Astrocyte (in vitro differentiated cells and primary cell): Measurements from ENCODE around the gene BIRC6. TPM values are rescaled to one million over a fixed set of nuclear protein-coding genes. Genes with fewer than 3 reads are reported as not detected.

ENCODE experiments used
- DNase-seq: peaks from one replicate; pipeline ENCODE4 v3.0.0-alpha.2; 2010; ENCODE audit warnings: low read depth
- FAIRE-seq: peaks from 2 replicates; lab custom pipeline; 2011; peaks lifted over from hg19 to GRCh38; lab: Jason Lieb, UNC
- H2AFZ ChIP-seq: 2 replicates; pipeline ENCODE4 v1.6.0; 2012; ENCODE audit warnings: low read depth, low read length, inconsistent platforms
- H3K27ac ChIP-seq: 2 replicates; pipeline ENCODE4 v1.5.1; 2011; ENCODE audit warnings: low read depth, low read length, inconsistent platforms
- H3K27me3 ChIP-seq: 2 replicates; pipeline ENCODE4 v1.6.0; 2011; ENCODE audit warnings: low read length, inconsistent platforms; ENCODE audit not compliant: insufficient read depth
- H3K36me3 ChIP-seq: 2 replicates; pipeline ENCODE4 v1.5.1; 2011; ENCODE audit warnings: low read length, inconsistent platforms; ENCODE audit not compliant: insufficient read depth
- H3K4me1 ChIP-seq: 2 replicates; pipeline ENCODE4 v1.5.1; 2011; ENCODE audit warnings: low read length, inconsistent platforms; ENCODE audit not compliant: insufficient read depth
- H3K4me2 ChIP-seq: 2 replicates; pipeline ENCODE4 v1.6.0; 2012; ENCODE audit warnings: low read length, inconsistent platforms
- H3K4me3 ChIP-seq: 2 replicates; pipeline ENCODE4 v1.5.1; 2011; ENCODE audit warnings: low read depth, mild to moderate bottlenecking, low read length, inconsistent platforms; ENCODE audit not compliant: insufficient read depth
- H3K79me2 ChIP-seq: 2 replicates; pipeline ENCODE4 v1.6.0; 2012; ENCODE audit warnings: mild to moderate bottlenecking, low read length, inconsistent platforms; ENCODE audit not compliant: insufficient read depth
- H3K9ac ChIP-seq: 2 replicates; pipeline ENCODE4 v1.6.0; 2012; ENCODE audit warnings: mild to moderate bottlenecking, low read length, inconsistent platforms
- H3K9me3 ChIP-seq: 2 replicates; pipeline ENCODE4 v1.5.1; 2012; ENCODE audit warnings: low read depth, mild to moderate bottlenecking, low read length, inconsistent platforms; ENCODE audit not compliant: insufficient read depth
- H4K20me1 ChIP-seq: 2 replicates; pipeline ENCODE4 v1.6.0; 2012; ENCODE audit warnings: low read length, inconsistent platforms; ENCODE audit not compliant: insufficient read depth
- H3K27ac Mint-ChIP-seq: one replicate; pipeline ENCODE4 v1.8.0; 2021; ENCODE audit warnings: mild to moderate bottlenecking, mixed read lengths; ENCODE audit not compliant: unreplicated experiment
- H3K27me3 Mint-ChIP-seq: one replicate; pipeline ENCODE4 v1.8.0; 2021; ENCODE audit warnings: low read depth, mixed read lengths; ENCODE audit not compliant: unreplicated experiment
- H3K36me3 Mint-ChIP-seq: one replicate; pipeline ENCODE4 v1.8.0; 2021; ENCODE audit warnings: low read depth, mixed read lengths; ENCODE audit not compliant: unreplicated experiment
- H3K4me1 Mint-ChIP-seq: one replicate; pipeline ENCODE4 v1.8.0; 2021; ENCODE audit warnings: low read depth, mixed read lengths; ENCODE audit not compliant: unreplicated experiment
- H3K4me3 Mint-ChIP-seq: one replicate; pipeline ENCODE4 v1.8.0; 2021; ENCODE audit warnings: mild to moderate bottlenecking, moderate library complexity, mixed read lengths; ENCODE audit not compliant: unreplicated experiment
- H3K9me3 Mint-ChIP-seq: one replicate; pipeline ENCODE4 v1.8.0; 2021; ENCODE audit warnings: mild to moderate bottlenecking, mixed read lengths; ENCODE audit not compliant: unreplicated experiment
- EZH2 ChIP-seq: IDR thresholded peaks from 2 replicates; pipeline ENCODE4 v1.6.1; 2012; ENCODE audit warnings: mild to moderate bottlenecking, low read length, inconsistent platforms; ENCODE audit not compliant: insufficient read depth
- total RNA-seq: library from RNA; stranded (reverse); gene quantifications from 2 replicates; pipeline ENCODE4 v1.2.1, GENCODE V29; 2021
- TF ChIP-seq, protein P1 (sequence below): IDR thresholded peaks from 2 replicates; pipeline ENCODE4 v1.5.1; 2011; ENCODE audit warnings: low read depth, mild to moderate bottlenecking, inconsistent platforms, low read length, moderate library complexity; ENCODE audit not compliant: insufficient read depth

The BIRC6 gene
- total RNA-seq, 1 donor from 2014 or later = 86.1 TPM

DNA sequence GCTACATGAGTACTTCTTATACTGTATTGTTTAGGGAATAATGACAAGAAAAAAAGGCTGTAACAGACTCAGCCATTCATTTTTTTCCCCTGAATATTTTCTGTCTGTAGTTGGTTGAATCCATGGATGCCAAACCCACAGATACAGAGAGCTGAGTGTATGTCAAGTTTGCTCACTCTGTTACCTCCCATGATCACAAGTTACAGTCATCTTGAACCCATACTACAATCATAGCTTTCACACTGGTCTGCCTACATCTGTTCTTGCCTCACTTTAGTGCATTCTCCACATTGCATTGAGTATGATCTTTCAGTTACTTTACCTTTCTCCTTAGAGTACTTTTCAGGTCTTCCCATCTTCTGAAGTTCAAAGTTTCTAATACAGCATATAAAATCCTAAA is 94.0 kb downstream of the BIRC6 start:
- peaks cover 13% of the 10 kb centered on the region for H3K36me3 Mint-ChIP-seq
- peaks cover 4% of the 10 kb centered on the region for H3K79me2 ChIP-seq
- no peak overlapping the region for H3K27ac Mint-ChIP-seq
- no peaks in the 10 kb centered on the region for H3K27me3 Mint-ChIP-seq
- no peaks in the 10 kb centered on the region for H3K27me3 ChIP-seq
- H3K4me3 Mint-ChIP-seq = no peak overlapping the region
- H3K27ac ChIP-seq = no peak overlapping the region
- no peaks in the 10 kb centered on the region for H3K9me3 ChIP-seq
- TF ChIP-seq, protein P1, sequence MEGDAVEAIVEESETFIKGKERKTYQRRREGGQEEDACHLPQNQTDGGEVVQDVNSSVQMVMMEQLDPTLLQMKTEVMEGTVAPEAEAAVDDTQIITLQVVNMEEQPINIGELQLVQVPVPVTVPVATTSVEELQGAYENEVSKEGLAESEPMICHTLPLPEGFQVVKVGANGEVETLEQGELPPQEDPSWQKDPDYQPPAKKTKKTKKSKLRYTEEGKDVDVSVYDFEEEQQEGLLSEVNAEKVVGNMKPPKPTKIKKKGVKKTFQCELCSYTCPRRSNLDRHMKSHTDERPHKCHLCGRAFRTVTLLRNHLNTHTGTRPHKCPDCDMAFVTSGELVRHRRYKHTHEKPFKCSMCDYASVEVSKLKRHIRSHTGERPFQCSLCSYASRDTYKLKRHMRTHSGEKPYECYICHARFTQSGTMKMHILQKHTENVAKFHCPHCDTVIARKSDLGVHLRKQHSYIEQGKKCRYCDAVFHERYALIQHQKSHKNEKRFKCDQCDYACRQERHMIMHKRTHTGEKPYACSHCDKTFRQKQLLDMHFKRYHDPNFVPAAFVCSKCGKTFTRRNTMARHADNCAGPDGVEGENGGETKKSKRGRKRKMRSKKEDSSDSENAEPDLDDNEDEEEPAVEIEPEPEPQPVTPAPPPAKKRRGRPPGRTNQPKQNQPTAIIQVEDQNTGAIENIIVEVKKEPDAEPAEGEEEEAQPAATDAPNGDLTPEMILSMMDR = no peak
- no peak for TF ChIP-seq EZH2
- no peak overlapping the region for H3K9ac ChIP-seq
- no peaks in the 10 kb centered on the region for H3K4me1 ChIP-seq
- H4K20me1 ChIP-seq = peaks cover 4% of the 10 kb centered on the region
- no peak overlapping the region for H2AFZ ChIP-seq
- DNase-seq (no peak), FAIRE-seq (no peak)
- no peak overlapping the region for H3K4me3 ChIP-seq
- H3K36me3 ChIP-seq = peaks cover 14% of the 10 kb centered on the region
- H3K9me3 Mint-ChIP-seq = no peaks in the 10 kb centered on the region
- no peak overlapping the region for H3K4me2 ChIP-seq
- peaks cover 6% of the 10 kb centered on the region for H3K4me1 Mint-ChIP-seq

DNA sequence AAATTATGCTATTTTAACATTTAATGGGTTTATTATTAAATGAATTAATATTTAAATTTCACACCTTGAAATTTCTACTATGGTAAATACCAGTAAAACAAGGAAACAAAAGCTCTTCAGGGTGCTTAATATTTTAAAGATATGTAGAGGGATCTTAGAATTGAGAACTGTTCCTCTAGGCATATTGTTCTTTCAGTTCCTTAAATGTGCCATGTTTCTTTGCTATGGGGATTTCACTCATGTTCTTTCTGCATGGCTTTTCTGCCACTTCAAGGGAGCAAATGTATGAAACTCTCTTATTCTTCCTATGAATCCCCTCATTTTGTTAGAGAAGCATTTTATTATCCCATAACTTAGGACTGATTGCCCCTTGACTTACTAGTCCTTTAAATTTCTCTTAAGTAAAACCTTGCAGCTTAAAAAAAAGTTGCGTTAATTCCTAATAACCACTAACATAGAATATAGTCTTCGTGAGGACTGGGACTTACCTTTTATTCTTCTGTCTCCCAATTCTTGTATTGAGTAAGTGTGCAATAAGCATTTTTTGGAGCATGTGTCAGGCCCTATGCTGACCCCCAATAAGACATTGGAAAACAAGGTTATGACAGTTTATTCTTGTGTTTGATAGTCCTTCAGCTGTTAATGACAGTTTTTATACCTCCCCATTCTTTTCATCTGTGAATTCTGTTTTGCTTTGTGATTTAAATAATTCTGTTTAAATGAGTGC is 95.7 kb downstream of the BIRC6 start:
- H3K27ac Mint-ChIP-seq = no peak overlapping the region
- FAIRE-seq = no peak
- H3K4me2 ChIP-seq = no peak overlapping the region

More for the DNA sequence above, 95.7 kb downstream of the BIRC6 start:
- DNase-seq = no peak
- H3K9me3 Mint-ChIP-seq = no peaks in the 10 kb centered on the region
- no peak overlapping the region for H2AFZ ChIP-seq
- no peak overlapping the region for H3K9ac ChIP-seq
- peaks cover 4% of the 10 kb centered on the region for H4K20me1 ChIP-seq
- peaks cover 6% of the 10 kb centered on the region for H3K4me1 Mint-ChIP-seq
- peaks cover 7% of the 10 kb centered on the region for H3K79me2 ChIP-seq
- H3K4me3 Mint-ChIP-seq = no peak overlapping the region
- no peaks in the 10 kb centered on the region for H3K9me3 ChIP-seq
- no peaks in the 10 kb centered on the region for H3K4me1 ChIP-seq
- no peak overlapping the region for H3K4me3 ChIP-seq
- TF ChIP-seq EZH2 = no peak
- TF ChIP-seq, protein P1 = no peak
- H3K36me3 Mint-ChIP-seq = peaks cover 8% of the 10 kb centered on the region
- H3K27me3 ChIP-seq = no peaks in the 10 kb centered on the region
- H3K27me3 Mint-ChIP-seq = no peaks in the 10 kb centered on the region
- no peak overlapping the region for H3K27ac ChIP-seq
- peaks cover 8% of the 10 kb centered on the region for H3K36me3 ChIP-seq
